ENCODE measurements around the gene ZFHX3. TPM values are rescaled to one million over a fixed set of nuclear protein-coding genes. Genes with fewer than 3 reads are reported as not detected.

Gene ZFHX3
- total RNA-seq, 6 experiments from 2014 or later, result 7.1 to 9.4 (median 7.7) TPM

- no peak overlapping the region for H3K4me3 ChIP-seq
- H3K27me3 ChIP-seq, result no peaks in the 10 kb centered on the region
- ATAC-seq, result peak in 2 of 4 donors; percentile 9
- DNase-seq, result no peak
- H3K9me3 ChIP-seq, result no peaks in the 10 kb centered on the region
- peaks cover 0 to 10% (median 6%) of the 10 kb centered on the region in 4 donors for H3K4me1 ChIP-seq
- H3K27ac ChIP-seq, result peak overlapping the region in 2 of 3 donors; percentile 14 to 22
- no peaks in the 10 kb centered on the region for H3K36me3 ChIP-seq
- intact Hi-C loops (cut with DNase I), result no loop called here
- TF ChIP-seq CTCF (IDR thresholded peaks at IDR 0.05) (no peak), POLR2A (IDR thresholded peaks at IDR 0.05) (no peak)
- 23% methylated on average over 2 of the region's 2 CpGs for WGBS (ENCODE audit: insufficient coverage, low coverage, low lambda C conversion rate, missing lambda C conversion rate)
Observed at GRCh38 chr16:72932050-72932449, 115.9 kb downstream of the ZFHX3 start.

GRCh38 chr16:72930396-72930795, 117.5 kb downstream of the ZFHX3 start:
- WGBS (ENCODE audit: insufficient coverage, low coverage, low lambda C conversion rate, missing lambda C conversion rate), result 82% methylated on average over 7 of the region's 7 CpGs
- no peak overlapping the region for H3K27ac ChIP-seq
- no peak for TF ChIP-seq POLR2A (IDR thresholded peaks at IDR 0.05)
- TF ChIP-seq CTCF (IDR thresholded peaks at IDR 0.05), result no peak
- ATAC-seq, result no peak
- H3K27me3 ChIP-seq, result no peaks in the 10 kb centered on the region
- no peak overlapping the region for H3K4me3 ChIP-seq
- peaks cover 0 to 10% (median 6%) of the 10 kb centered on the region in 4 donors for H3K4me1 ChIP-seq
- no peaks in the 10 kb centered on the region for H3K9me3 ChIP-seq
- H3K36me3 ChIP-seq, result no peaks in the 10 kb centered on the region
- DNase-seq, result no peak
- intact Hi-C loops (cut with DNase I), result no loop called here

- TF ChIP-seq POLR2A (IDR thresholded peaks at IDR 0.05), result no peak
- TF ChIP-seq CTCF (IDR thresholded peaks at IDR 0.05), result no peak
- peaks cover 0 to 10% (median 6%) of the 10 kb centered on the region in 4 donors for H3K4me1 ChIP-seq
Observed at GRCh38 chr16:72928090-72928981, 119.6 kb downstream of the ZFHX3 start.

GRCh38 chr16:72927199-72928089, 120.5 kb downstream of the ZFHX3 start:
- intact Hi-C loops (cut with DNase I), result no loop called here
- Histone ChIP-seq H3K27me3 (no peaks in the 10 kb centered on the region), H3K9me3 (no peaks in the 10 kb centered on the region), H3K36me3 (no peaks in the 10 kb centered on the region), H3K4me3 (no peak overlapping the region), H3K27ac (no peak overlapping the region), H3K4me1 (peaks cover 0 to 10% (median 6%) of the 10 kb centered on the region in 4 donors)
- ATAC-seq (peak in 1 of 4 donors; percentile 16), DNase-seq (no peak)
- WGBS (ENCODE audit: insufficient coverage, low coverage, low lambda C conversion rate, missing lambda C conversion rate), result 60% methylated on average over 16 of the region's 26 CpGs
- TF ChIP-seq POLR2A (IDR thresholded peaks at IDR 0.05), result no peak
- no peak for TF ChIP-seq CTCF (IDR thresholded peaks at IDR 0.05)

More at GRCh38 chr16:72928090-72928981, 119.6 kb downstream of the ZFHX3 start:
- Histone ChIP-seq H3K27me3 (no peaks in the 10 kb centered on the region), H3K27ac (no peak overlapping the region), H3K4me3 (no peak overlapping the region), H3K9me3 (no peaks in the 10 kb centered on the region), H3K36me3 (no peaks in the 10 kb centered on the region)
- ATAC-seq (no peak), DNase-seq (no peak)
- 85% methylated on average over 6 of the region's 11 CpGs for WGBS (ENCODE audit: insufficient coverage, low coverage, low lambda C conversion rate, missing lambda C conversion rate)
- intact Hi-C loops (cut with DNase I), result no loop called here

Measured in right lobe of liver (tissue), 6 donors.